Osteoblast (primary cell): ENCODE measurements around the gene RPAP3. TPM values are rescaled to one million over a fixed set of nuclear protein-coding genes. Genes with fewer than 3 reads are reported as not detected.

Source experiments
- DNase-seq: peaks from one replicate; pipeline ENCODE4 v3.0.0; 2011; ENCODE audit warnings: low spot score, mixed read lengths; ENCODE audit not compliant: insufficient read length; ENCODE audit errors: missing footprints
- H2AFZ ChIP-seq: 2 replicates; pipeline ENCODE4 v1.6.0; 2011; ENCODE audit warnings: mild to moderate bottlenecking, low read length
- H3K27ac ChIP-seq: 2 replicates; pipeline ENCODE4 v1.5.1; 2011; ENCODE audit warnings: mild to moderate bottlenecking, low read depth, low read length, moderate library complexity
- H3K27me3 ChIP-seq: 2 replicates; pipeline ENCODE4 v1.6.0; 2012; ENCODE audit warnings: mild to moderate bottlenecking, control low read depth, inconsistent platforms, low read length, moderate library complexity; ENCODE audit not compliant: insufficient read depth
- H3K36me3 ChIP-seq: 2 replicates; pipeline ENCODE4 v1.5.1; 2011; ENCODE audit warnings: mild to moderate bottlenecking, low read length, control low read depth, moderate library complexity; ENCODE audit not compliant: insufficient read depth
- H3K4me1 ChIP-seq: 2 replicates; pipeline ENCODE4 v1.5.1; 2011; ENCODE audit warnings: mild to moderate bottlenecking, low read length, control low read depth, moderate library complexity; ENCODE audit not compliant: insufficient read depth
- H3K4me2 ChIP-seq: 2 replicates; pipeline ENCODE4 v1.6.0; 2011; ENCODE audit warnings: mild to moderate bottlenecking, low read length; ENCODE audit not compliant: insufficient read depth
- H3K4me3 ChIP-seq: fragments of 200-600 bp; sonication (generic); 3 replicates; pipeline ENCODE4 v1.5.1; 2012; ENCODE audit warnings: mild to moderate bottlenecking, low read length, inconsistent platforms; ENCODE audit not compliant: insufficient read depth
- H3K79me2 ChIP-seq: 2 replicates; pipeline ENCODE4 v1.6.0; 2012; ENCODE audit warnings: mild to moderate bottlenecking, low read length, control low read depth, inconsistent platforms; ENCODE audit not compliant: insufficient read depth
- H3K9me3 ChIP-seq: 2 replicates; pipeline ENCODE4 v1.5.1; 2011; ENCODE audit warnings: low read depth, low read length, control low read depth
- H4K20me1 ChIP-seq: 2 replicates; pipeline ENCODE4 v1.6.0; 2012; ENCODE audit warnings: mild to moderate bottlenecking, low read length, control low read depth; ENCODE audit not compliant: insufficient read depth
- total RNA-seq: library from RNA; depleted of rRNA; stranded (reverse); fragments of >200 nt; gene quantifications from 2 replicates; pipeline ENCODE4 v1.2.3, GENCODE V29; 2012
- TF ChIP-seq, protein P1 (sequence below): IDR thresholded peaks from 2 replicates; pipeline ENCODE4 v1.5.1; 2011; ENCODE audit warnings: mild to moderate bottlenecking, low read depth, low read length, moderate library complexity; ENCODE audit errors: extremely low read depth

The RPAP3 gene
- total RNA-seq, 1 donor, result 15.6 TPM

DNA sequence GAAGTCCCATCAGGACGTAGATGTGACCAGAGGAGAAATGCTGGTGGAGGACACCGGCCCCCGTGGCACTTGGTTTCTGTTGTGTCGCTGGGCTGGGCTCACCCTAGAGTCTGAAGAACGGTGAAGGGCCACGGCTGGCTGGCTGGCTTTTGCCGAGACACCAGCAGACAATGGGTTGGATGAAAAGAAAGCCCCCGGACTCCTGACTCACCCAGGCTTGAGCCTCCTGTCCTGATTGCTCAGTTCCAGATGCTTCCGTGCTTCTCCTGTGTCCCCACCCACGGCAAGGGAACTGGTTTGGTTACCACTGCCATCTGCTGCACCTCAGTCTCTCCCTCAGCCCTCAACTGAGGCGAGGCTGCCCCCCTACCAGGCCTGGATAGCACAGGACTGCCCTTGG, 29.8 kb upstream of the RPAP3 start:
- H3K79me2 ChIP-seq, result no peaks in the 10 kb centered on the region
- no peaks in the 10 kb centered on the region for H3K36me3 ChIP-seq
- no peaks in the 10 kb centered on the region for H3K27me3 ChIP-seq
- peaks cover 22% of the 10 kb centered on the region for H3K4me1 ChIP-seq
- TF ChIP-seq, protein P1, sequence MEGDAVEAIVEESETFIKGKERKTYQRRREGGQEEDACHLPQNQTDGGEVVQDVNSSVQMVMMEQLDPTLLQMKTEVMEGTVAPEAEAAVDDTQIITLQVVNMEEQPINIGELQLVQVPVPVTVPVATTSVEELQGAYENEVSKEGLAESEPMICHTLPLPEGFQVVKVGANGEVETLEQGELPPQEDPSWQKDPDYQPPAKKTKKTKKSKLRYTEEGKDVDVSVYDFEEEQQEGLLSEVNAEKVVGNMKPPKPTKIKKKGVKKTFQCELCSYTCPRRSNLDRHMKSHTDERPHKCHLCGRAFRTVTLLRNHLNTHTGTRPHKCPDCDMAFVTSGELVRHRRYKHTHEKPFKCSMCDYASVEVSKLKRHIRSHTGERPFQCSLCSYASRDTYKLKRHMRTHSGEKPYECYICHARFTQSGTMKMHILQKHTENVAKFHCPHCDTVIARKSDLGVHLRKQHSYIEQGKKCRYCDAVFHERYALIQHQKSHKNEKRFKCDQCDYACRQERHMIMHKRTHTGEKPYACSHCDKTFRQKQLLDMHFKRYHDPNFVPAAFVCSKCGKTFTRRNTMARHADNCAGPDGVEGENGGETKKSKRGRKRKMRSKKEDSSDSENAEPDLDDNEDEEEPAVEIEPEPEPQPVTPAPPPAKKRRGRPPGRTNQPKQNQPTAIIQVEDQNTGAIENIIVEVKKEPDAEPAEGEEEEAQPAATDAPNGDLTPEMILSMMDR, result no peak
- no peak overlapping the region for H3K4me2 ChIP-seq
- H2AFZ ChIP-seq, result no peak overlapping the region
- no peaks in the 10 kb centered on the region for H4K20me1 ChIP-seq
- peak; percentile 73 for DNase-seq
- no peak overlapping the region for H3K4me3 ChIP-seq
- no peak overlapping the region for H3K27ac ChIP-seq
- no peaks in the 10 kb centered on the region for H3K9me3 ChIP-seq

DNA sequence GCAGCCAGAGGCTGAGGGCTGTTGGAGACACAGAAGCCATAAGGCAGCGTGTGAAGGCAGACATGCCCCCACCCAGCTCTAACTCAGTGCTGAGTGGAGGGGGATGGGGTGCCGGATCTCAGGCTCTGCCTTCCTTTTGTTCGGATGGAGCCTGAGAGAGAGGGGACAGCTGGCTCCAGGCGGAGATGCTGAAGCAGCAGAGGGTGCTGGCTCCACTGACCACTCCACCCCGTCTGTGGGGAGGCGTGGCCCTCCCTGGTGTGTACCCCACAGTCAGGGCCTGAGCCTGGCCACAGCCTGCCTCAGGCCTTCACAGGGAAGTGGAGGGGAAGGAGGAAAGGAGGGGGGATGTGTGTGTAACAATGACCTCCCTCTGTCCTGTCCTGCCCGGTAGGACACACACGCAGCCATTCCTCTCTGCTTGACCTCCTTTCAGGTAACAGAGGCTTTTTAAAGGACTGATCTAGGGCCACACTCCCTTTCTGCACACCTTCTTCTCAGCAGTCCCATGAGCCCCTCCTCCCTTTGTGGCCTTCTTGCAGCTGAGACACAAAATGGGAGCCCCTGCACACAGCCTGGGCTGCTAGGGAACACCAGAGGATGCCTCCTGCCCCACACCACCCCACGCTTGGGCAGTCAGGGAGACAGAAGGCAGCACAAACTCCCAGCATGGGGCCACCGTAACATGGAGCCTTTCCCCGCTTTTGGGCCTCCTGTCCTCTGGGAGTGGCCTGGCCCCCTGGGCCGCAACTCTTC, 29.1 kb upstream of the RPAP3 start:
- Histone ChIP-seq H3K36me3 (no peaks in the 10 kb centered on the region), H3K27me3 (no peaks in the 10 kb centered on the region), H3K4me1 (peaks cover 30% of the 10 kb centered on the region), H2AFZ (no peak overlapping the region), H3K9me3 (no peaks in the 10 kb centered on the region), H3K4me3 (no peak overlapping the region), H3K4me2 (no peak overlapping the region), H4K20me1 (no peaks in the 10 kb centered on the region), H3K27ac (no peak overlapping the region), H3K79me2 (no peaks in the 10 kb centered on the region)
- DNase-seq, result peak; percentile 63
- TF ChIP-seq, protein P1, result no peak

DNA sequence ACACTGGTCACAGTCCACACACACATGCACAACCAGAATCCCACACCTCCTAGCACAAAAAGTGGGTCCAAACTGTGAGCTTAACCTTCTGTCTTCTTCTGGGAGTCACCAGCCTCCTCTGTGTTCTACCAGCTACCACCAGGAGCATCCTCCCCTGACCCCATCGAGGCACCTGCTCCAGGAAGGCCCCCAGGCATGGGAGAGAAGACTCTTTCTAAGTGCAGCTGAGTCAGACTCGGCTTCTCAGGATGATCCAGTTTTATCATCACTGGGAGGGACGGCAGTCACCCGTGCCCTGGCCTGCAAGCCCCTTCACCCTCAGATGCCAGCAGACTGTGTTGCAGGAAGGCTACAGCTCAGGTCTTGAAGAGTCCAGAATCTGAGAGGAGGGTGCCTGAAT, 27.3 kb upstream of the RPAP3 start:
- DNase-seq, result peak; percentile 58
- H3K9me3 ChIP-seq, result no peaks in the 10 kb centered on the region
- H3K4me1 ChIP-seq, result peaks cover 41% of the 10 kb centered on the region
- H2AFZ ChIP-seq, result no peak overlapping the region
- H3K27me3 ChIP-seq, result no peaks in the 10 kb centered on the region
- no peak overlapping the region for H3K27ac ChIP-seq
- no peak overlapping the region for H3K4me3 ChIP-seq
- no peak overlapping the region for H3K4me2 ChIP-seq
- H3K36me3 ChIP-seq, result no peaks in the 10 kb centered on the region
- H4K20me1 ChIP-seq, result no peaks in the 10 kb centered on the region
- no peaks in the 10 kb centered on the region for H3K79me2 ChIP-seq
- TF ChIP-seq, protein P1, result no peak

DNA sequence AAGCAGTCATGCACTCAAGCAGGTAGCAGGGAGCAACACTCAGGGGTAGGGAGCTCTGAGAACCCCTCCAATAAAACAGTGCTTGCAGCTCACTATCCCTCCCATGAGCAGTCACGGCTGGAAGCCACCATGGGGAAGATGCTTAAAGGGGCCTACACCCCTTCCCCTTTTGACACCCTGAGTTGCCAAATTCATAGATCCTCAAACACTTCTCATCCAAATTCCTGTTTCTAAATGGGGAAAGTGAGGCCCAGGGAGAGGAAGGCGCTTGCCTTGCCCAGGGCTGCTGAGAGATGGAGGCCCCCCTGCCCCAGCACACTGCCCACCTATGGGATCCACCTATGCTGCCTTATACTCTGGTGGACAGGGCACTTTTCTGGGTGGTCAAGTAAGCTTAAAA, 26.7 kb upstream of the RPAP3 start:
- TF ChIP-seq, protein P1, result no peak
- H3K9me3 ChIP-seq, result no peaks in the 10 kb centered on the region
- no peak overlapping the region for H2AFZ ChIP-seq
- H4K20me1 ChIP-seq, result no peaks in the 10 kb centered on the region
- DNase-seq, result peak; percentile 25
- no peak overlapping the region for H3K27ac ChIP-seq
- no peaks in the 10 kb centered on the region for H3K27me3 ChIP-seq
- no peak overlapping the region for H3K4me2 ChIP-seq
- peaks cover 40% of the 10 kb centered on the region for H3K4me1 ChIP-seq
- H3K36me3 ChIP-seq, result no peaks in the 10 kb centered on the region
- H3K79me2 ChIP-seq, result no peaks in the 10 kb centered on the region
- H3K4me3 ChIP-seq, result no peak overlapping the region
